Right lobe of liver (tissue), 4 donors: ENCODE results near the gene MIOS.

ENCODE experiments used
- CTCF ChIP-seq, 4 donors: fragments of 200-600 bp in 3 of 4; fragments of 450-650 bp in 1 of 4; IDR thresholded peaks; one replicate each; pipeline versions ENCODE4 v1.5.1 to v1.8.0; 2016 to 2022; ENCODE audit warnings: antibody characterized with exemption in 4 of 4, mild to moderate bottlenecking in 2 of 4
- POLR2A ChIP-seq: fragments of 450-650 bp; IDR thresholded peaks from one replicate; pipeline ENCODE4 v1.6.1; 2017; ENCODE audit warnings: antibody characterized with exemption, mild to moderate bottlenecking
- donor health status: DM: no; HTN: no; CAD: no.
- donor health status: DM: no; HTN: no; CAD: no.
- donor health status: DM: no; HTN: yes; CAD: no.

GRCh38 chr7:7581531-7582179 is 15.0 kb downstream of the MIOS start:
- no peak for TF ChIP-seq CTCF (IDR thresholded peaks at IDR 0.05)
- TF ChIP-seq POLR2A: no peak
